ENCODE data around the gene MINAR1.

- TF ChIP-seq TAF1 (IDR thresholded peaks at IDR 0.05; ENCODE audit: low read depth, low read length) (no peak), POLR2A (IDR thresholded peaks at IDR 0.05; ENCODE audit: low read depth, low read length) (no peak), POLR2AphosphoS5 (IDR thresholded peaks at IDR 0.05; ENCODE audit: low read depth, low read length) (no peak), SPI1 (IDR thresholded peaks at IDR 0.05; ENCODE audit: low read depth, low read length) (no peak), PAX5 (IDR thresholded peaks at IDR 0.05; ENCODE audit: insufficient read depth, low read length, severe bottlenecking) (no peak), POU2F2 (IDR thresholded peaks at IDR 0.05; ENCODE audit: low read depth, low read length) (no peak)
Observed at GRCh38 chr15:79466488-79466887, 34.4 kb downstream of the MINAR1 start.
